Uterus (tissue), 2 donors: Measurements from ENCODE around the gene B3GALT4.

Source experiments
- CTCF ChIP-seq, 4 experiments: fragments of 200-600 bp in 2 of 4; fragments of 450-650 bp in 2 of 4; sonication (generic) in 2 of 4; IDR thresholded peaks; one replicate each; pipeline ENCODE4 v1.5.1; 2016 to 2019; ENCODE audit warnings: antibody characterized with exemption in 4 of 4, mild to moderate bottlenecking in 2 of 4, moderate library complexity in 1 of 4
- POLR2A ChIP-seq, 2 donors: fragments of 450-650 bp; IDR thresholded peaks; one replicate each; pipeline ENCODE4 v1.6.1; 2016; ENCODE audit warnings: antibody characterized with exemption in 2 of 2, mild to moderate bottlenecking in 1 of 2, moderate library complexity in 1 of 2

GRCh38 chr6:33316603-33317418, 39.9 kb downstream of the B3GALT4 start:
- TF ChIP-seq CTCF (IDR thresholded peaks at IDR 0.05), result no peak
- no peak for TF ChIP-seq POLR2A (IDR thresholded peaks at IDR 0.05)
